ENCODE data around the gene SOX10.

The SOX10 gene

DNA sequence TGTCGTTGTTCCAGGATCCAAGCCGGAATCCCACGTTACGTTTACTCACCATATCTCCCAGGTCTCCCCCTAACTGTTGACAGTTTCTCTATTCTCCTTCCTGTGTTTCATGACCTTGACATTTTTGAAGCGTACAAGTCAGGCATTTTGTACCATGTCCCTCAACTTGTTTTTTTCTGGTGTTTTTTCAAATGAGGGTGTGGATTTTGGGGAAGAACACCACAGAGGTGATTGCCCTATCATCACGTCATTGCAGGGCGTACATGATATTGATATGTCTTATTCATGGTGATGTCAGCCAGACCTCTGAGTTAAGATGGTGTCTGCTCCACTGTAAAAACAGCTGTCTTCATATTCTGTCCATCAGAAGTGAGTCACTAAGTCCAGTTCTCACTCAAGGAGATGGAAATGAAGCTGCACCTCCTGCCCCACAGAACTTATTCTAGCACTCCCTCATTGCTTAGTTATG lies 28.3 kb upstream of the SOX10 start:
- TF ChIP-seq, protein P1, sequence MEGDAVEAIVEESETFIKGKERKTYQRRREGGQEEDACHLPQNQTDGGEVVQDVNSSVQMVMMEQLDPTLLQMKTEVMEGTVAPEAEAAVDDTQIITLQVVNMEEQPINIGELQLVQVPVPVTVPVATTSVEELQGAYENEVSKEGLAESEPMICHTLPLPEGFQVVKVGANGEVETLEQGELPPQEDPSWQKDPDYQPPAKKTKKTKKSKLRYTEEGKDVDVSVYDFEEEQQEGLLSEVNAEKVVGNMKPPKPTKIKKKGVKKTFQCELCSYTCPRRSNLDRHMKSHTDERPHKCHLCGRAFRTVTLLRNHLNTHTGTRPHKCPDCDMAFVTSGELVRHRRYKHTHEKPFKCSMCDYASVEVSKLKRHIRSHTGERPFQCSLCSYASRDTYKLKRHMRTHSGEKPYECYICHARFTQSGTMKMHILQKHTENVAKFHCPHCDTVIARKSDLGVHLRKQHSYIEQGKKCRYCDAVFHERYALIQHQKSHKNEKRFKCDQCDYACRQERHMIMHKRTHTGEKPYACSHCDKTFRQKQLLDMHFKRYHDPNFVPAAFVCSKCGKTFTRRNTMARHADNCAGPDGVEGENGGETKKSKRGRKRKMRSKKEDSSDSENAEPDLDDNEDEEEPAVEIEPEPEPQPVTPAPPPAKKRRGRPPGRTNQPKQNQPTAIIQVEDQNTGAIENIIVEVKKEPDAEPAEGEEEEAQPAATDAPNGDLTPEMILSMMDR (IDR thresholded peaks at IDR 0.05; ENCODE audit: low read depth, low read length) = no peak
- DNase-seq (ENCODE audit: extremely low read depth, low read depth) = no peak

DNA sequence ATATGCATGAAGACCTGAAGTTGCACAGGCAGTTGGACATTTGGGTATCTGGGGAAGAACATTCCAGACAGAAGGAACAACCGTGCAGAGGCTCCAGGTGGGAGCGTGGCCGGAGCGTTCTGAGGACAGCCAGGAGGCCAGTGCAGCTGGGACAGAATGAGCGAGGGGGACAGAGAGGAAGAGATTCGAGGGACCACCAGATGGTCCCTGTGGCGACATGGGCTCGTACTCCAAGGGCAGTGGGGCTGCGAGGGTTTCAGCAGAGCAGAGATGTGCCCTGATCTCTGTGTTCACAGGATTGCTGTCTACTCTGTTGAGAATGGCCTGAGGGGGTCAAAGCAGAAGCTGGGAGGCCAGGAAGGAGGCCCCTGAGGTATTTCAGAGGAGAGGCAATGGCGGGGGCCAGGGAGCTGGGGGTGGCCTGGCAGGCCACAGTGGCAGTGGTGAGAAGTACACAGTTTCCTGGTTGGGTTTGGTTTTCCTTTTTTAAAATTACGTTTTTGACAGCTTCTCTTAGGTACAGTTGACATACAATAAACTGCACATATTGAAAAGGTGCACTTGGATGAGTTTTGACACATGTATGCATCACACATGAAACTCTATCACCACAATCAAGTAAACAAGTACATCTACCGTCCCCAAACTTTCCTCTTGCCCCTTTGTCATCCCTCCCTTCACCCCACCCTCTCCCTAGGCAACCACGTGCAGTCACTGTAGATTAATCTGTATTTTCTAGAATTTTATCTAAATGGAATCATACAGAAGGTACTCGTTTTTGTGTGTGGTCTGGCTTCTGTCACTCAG lies 24.8 kb upstream of the SOX10 start:
- DNase-seq (ENCODE audit: extremely low read depth, low read depth) = no peak
- TF ChIP-seq, protein P1 (IDR thresholded peaks at IDR 0.05; ENCODE audit: low read depth, low read length) = no peak

DNA sequence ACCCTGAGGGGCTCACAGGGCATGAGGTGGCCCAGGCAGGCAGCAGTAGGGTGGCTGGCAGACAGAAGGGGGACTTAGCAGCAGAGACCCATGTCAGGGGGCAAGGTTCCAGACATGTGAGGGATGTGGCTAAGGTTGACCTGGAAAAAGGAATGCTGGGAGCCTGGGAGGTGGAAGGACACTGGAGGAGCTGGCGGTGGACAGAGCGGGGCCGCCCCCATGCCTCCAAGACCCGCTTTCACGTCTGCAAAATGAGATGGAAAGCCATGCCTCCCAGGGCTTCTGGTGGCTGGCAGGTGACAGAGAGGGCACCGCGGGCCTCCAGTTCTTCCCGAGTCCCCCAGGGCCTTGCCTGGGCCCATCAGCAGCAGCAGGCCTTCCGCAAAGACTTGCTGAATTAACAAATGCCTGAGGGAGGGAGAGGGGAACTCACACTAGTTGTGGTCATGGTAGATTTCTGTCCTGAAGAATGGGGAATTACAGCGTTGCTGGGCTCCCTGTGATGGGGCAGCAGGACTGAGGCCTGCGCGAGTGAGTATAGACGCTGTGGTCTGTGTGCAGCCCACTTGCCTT lies 23.1 kb upstream of the SOX10 start:
- no peak for DNase-seq (ENCODE audit: extremely low read depth, low read depth)
- TF ChIP-seq, protein P1 (IDR thresholded peaks at IDR 0.05; ENCODE audit: low read depth, low read length) = no peak

DNA sequence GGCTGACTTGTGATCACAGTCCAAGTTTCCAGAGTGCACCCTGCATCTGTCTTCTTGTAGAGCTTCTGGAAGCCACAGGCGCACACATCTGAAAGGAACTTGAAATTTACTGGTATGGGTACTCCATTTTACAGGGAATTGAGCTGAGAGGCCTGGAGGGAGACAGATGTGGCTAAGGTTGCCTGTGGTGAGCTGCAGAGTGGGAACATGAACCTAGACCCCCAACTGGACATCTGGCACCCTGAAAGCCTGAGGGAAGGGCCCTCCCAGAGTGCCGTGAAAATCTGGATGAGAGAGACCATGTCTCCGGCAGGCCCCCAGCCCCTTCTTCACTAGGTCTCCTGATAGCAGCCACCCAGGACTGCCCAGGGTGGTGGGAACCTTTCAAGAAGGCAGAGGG lies 22.6 kb upstream of the SOX10 start:
- TF ChIP-seq, protein P1 (IDR thresholded peaks at IDR 0.05; ENCODE audit: low read depth, low read length) = no peak
- DNase-seq (ENCODE audit: extremely low read depth, low read depth) = no peak

DNA sequence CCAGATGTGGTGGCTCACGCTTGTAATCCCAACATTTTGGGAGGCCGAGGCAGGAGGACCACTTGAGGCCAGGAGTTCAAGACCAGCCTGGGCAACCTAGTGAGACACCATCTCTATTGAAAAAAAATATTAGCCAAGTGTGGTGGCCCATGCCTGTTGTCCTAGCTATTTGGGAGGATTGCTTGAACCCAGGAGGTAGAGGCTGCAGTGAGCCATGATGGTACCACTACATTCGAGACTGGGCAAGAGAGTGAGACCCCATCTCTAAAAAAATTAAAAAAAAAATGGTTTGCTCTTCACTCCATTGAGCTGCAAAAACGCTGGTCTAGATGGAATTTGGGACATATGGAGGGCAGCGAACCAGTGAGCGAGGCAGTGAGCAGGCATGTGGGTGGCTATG lies 21.6 kb upstream of the SOX10 start:
- TF ChIP-seq, protein P1 (IDR thresholded peaks at IDR 0.05; ENCODE audit: low read depth, low read length) = no peak
- DNase-seq (ENCODE audit: extremely low read depth, low read depth) = no peak

DNA sequence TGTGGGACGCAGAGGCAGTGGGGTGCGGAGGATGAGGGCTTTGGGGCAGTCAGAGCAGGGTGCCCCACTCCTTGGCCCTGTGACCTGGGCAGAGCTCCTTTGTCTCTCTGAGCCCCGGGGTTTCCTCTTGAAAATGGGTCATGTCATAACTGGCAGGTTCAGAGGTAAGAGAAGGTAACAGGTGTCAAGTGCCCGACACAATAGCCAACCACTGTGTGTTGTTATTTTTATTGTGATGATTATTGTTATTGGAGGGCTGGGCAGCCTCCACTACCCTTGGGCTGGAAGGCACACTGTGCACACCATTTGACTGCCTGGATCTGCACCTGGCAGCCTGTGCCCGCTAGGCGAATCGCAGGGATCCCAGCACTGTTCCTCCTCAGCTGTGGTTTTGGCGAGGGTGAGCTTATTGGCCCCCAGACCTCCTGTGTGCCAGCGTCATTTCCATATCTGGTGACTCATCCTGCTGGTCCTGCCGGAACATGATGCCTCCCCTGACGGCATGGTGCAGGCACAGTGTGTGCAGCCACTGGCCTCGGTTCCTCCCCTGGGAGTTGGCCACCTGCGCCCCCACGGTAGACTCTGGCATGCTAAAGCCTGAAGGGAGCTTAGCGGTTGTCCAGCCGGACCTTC lies 15.4 kb upstream of the SOX10 start:
- DNase-seq (ENCODE audit: extremely low read depth, low read depth) = no peak
- TF ChIP-seq, protein P1 (IDR thresholded peaks at IDR 0.05; ENCODE audit: low read depth, low read length) = no peak

DNA sequence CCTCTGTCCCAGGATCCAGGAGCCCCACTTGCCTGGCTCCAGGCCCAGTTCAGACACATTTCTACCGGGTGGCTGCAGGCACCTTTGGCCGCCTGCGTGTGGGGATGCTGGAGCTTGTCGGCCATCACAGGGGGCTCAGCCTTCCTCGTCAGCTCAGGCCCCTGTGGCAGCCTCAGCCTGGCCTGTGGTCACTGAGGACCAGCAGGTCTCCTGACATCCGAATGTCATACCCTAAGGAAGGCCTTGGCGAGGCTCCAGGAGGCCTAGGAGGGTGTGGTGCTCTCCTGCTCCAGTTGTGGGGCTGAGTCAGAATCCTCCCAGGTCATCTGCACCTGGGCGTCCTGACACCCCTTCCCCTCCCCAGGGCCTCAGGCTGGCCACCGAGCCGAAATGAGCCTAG lies 14.9 kb upstream of the SOX10 start:
- TF ChIP-seq, protein P1 (IDR thresholded peaks at IDR 0.05; ENCODE audit: low read depth, low read length) = no peak
- no peak for DNase-seq (ENCODE audit: extremely low read depth, low read depth)
